CD4-positive, alpha-beta T cell (primary cell): ENCODE results near the gene OIT3. TPM values are rescaled to one million over a fixed set of nuclear protein-coding genes. Genes with fewer than 3 reads are reported as not detected.

Experiments
- ATAC-seq: fragments of 200-7000 bp; cut with Tn5 transposase; one replicate; pipeline ENCODE4 v1.10.0; 2022; ENCODE audit warnings: mild to moderate bottlenecking; ENCODE audit not compliant: poor library complexity
- CTCF ChIA-PET: fragments of 350-600 bp; sonication (Branson Sonifier 250); formaldehyde crosslinking; loops from one replicate; lab custom pipeline; 2021; ENCODE audit warnings: antibody characterized with exemption, inconsistent platforms; lab: Charles Lee
- POLR2A ChIA-PET: fragments of 350-600 bp; sonication (Branson Sonifier 250); formaldehyde crosslinking; loops from one replicate; lab custom pipeline; 2021; ENCODE audit warnings: antibody characterized with exemption, inconsistent platforms; lab: Charles Lee
- DNase-seq, 14 experiments: peaks; one replicate each; pipeline ENCODE4 v3.0.0-alpha.2; 2013 to 2020; ENCODE audit warnings: mixed read lengths in 2 of 14
- H3K27ac ChIP-seq, 2 donors: one replicate each; pipeline versions ENCODE4 v1.5.1 to v1.7.0; 2013; ENCODE audit warnings: low read length in 2 of 2, low read depth in 1 of 2, mild to moderate bottlenecking in 1 of 2
- H3K27me3 ChIP-seq, 2 experiments: 1 replicate in 1 of 2; 2 replicates in 1 of 2; pipeline versions ENCODE4 v1.6.1 to v1.7.0; 2013; ENCODE audit warnings: low read length in 2 of 2, control low read depth in 1 of 2, mild to moderate bottlenecking in 1 of 2, moderate library complexity in 1 of 2; ENCODE audit not compliant: insufficient read depth in 2 of 2, control insufficient read depth in 1 of 2
- H3K36me3 ChIP-seq: one replicate; pipeline ENCODE4 v1.6.1; 2013; ENCODE audit warnings: low read length, control low read depth; ENCODE audit not compliant: insufficient read depth
- H3K4me1 ChIP-seq: one replicate; pipeline ENCODE4 v1.6.1; 2013; ENCODE audit warnings: low read length, control low read depth; ENCODE audit not compliant: insufficient read depth
- H3K4me3 ChIP-seq: one replicate; pipeline ENCODE4 v1.5.1; 2013; ENCODE audit warnings: mild to moderate bottlenecking, low read length, moderate library complexity
- H3K9me3 ChIP-seq, 2 experiments: 1 replicate in 1 of 2; 2 replicates in 1 of 2; pipeline versions ENCODE4 v1.6.1 to v1.7.0; 2013; ENCODE audit warnings: low read length in 2 of 2, mild to moderate bottlenecking in 2 of 2, control low read depth in 1 of 2, moderate library complexity in 1 of 2; ENCODE audit not compliant: control insufficient read depth in 1 of 2, insufficient read depth in 1 of 2
- H3K27ac Mint-ChIP-seq: one replicate; pipeline ENCODE4 v1.8.0; 2020; ENCODE audit warnings: mixed read lengths
- H3K27me3 Mint-ChIP-seq: one replicate; pipeline ENCODE4 v1.8.0; 2021; ENCODE audit warnings: mixed read lengths
- H3K36me3 Mint-ChIP-seq: one replicate; pipeline ENCODE4 v1.8.0; 2021; ENCODE audit warnings: low read depth, mixed read lengths
- H3K4me1 Mint-ChIP-seq: one replicate; pipeline ENCODE4 v1.8.0; 2021; ENCODE audit warnings: low read depth, mixed read lengths
- H3K4me3 Mint-ChIP-seq: one replicate; pipeline ENCODE4 v1.8.0; 2020; ENCODE audit warnings: mild to moderate bottlenecking, mixed read lengths
- H3K9me3 Mint-ChIP-seq: one replicate; pipeline ENCODE4 v1.8.0; 2020; ENCODE audit warnings: mixed read lengths
- intact Hi-C, 2 experiments: fragments of 100-400 bp; cut with DNase I in 1 of 2; cut with micrococcal nuclease in 1 of 2; formaldehyde crosslinking; loops; one replicate each; pipeline versions ENCODE4 v1.15.1 to v1.9.0; 2023 to 2025; cut with DNase I, micrococcal nuclease
- total RNA-seq, 174 experiments: library from RNA in 2 of 174; stranded (reverse) in 2 of 174; gene quantifications; one replicate each; pipeline ENCODE4 v1.2.3 and lab custom pipeline; 2021 to 2026
- TF ChIP-seq, protein P1 (sequence below): fragments of 200-600 bp; IDR thresholded peaks from one replicate; pipeline ENCODE4 v1.8.0; 2022; ENCODE audit warnings: antibody characterized with exemption, mild to moderate bottlenecking

OIT3 gene
- total RNA-seq, 2 experiments from 2014 or later = not detected

- ChIA-PET CTCF (no interaction called here), POLR2A (no interaction called here)
- H3K4me1 Mint-ChIP-seq = no peaks in the 10 kb centered on the region
- H3K4me3 Mint-ChIP-seq = no peak overlapping the region
- H3K36me3 ChIP-seq = no peaks in the 10 kb centered on the region
- H3K4me3 ChIP-seq = no peak overlapping the region
- TF ChIP-seq, protein P1, sequence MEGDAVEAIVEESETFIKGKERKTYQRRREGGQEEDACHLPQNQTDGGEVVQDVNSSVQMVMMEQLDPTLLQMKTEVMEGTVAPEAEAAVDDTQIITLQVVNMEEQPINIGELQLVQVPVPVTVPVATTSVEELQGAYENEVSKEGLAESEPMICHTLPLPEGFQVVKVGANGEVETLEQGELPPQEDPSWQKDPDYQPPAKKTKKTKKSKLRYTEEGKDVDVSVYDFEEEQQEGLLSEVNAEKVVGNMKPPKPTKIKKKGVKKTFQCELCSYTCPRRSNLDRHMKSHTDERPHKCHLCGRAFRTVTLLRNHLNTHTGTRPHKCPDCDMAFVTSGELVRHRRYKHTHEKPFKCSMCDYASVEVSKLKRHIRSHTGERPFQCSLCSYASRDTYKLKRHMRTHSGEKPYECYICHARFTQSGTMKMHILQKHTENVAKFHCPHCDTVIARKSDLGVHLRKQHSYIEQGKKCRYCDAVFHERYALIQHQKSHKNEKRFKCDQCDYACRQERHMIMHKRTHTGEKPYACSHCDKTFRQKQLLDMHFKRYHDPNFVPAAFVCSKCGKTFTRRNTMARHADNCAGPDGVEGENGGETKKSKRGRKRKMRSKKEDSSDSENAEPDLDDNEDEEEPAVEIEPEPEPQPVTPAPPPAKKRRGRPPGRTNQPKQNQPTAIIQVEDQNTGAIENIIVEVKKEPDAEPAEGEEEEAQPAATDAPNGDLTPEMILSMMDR = no peak
- intact Hi-C loops = no loop called here
- no peak overlapping the region for H3K27ac ChIP-seq
- peaks cover 31% of the 10 kb centered on the region for H3K9me3 Mint-ChIP-seq
- H3K9me3 ChIP-seq = peaks cover 20 to 48% of the 10 kb centered on the region in 2 experiments
- ATAC-seq (no peak), DNase-seq (no peak)
- H3K27me3 ChIP-seq = peaks cover 0 to 5% of the 10 kb centered on the region in 2 experiments
- H3K27ac Mint-ChIP-seq = no peak overlapping the region
- no peaks in the 10 kb centered on the region for H3K4me1 ChIP-seq
- peaks cover 18% of the 10 kb centered on the region for H3K36me3 Mint-ChIP-seq
- H3K27me3 Mint-ChIP-seq = peaks cover 25% of the 10 kb centered on the region
Measured at GRCh38 chr10:72976886-72977285, 83.3 kb downstream of the OIT3 start.

GRCh38 chr10:72979709-72980108 lies 86.2 kb downstream of the OIT3 start:
- Mint-ChIP-seq H3K9me3 (peaks cover 37% of the 10 kb centered on the region), H3K27me3 (peaks cover 23% of the 10 kb centered on the region), H3K27ac (no peak overlapping the region), H3K36me3 (peaks cover 18% of the 10 kb centered on the region), H3K4me3 (no peak overlapping the region), H3K4me1 (no peaks in the 10 kb centered on the region)
- ChIA-PET CTCF (no interaction called here), POLR2A (no interaction called here)
- TF ChIP-seq, protein P1 = no peak
- no peaks in the 10 kb centered on the region for H3K36me3 ChIP-seq
- DNase-seq = no peak
- intact Hi-C loops = no loop called here
- H3K4me1 ChIP-seq = no peaks in the 10 kb centered on the region
- H3K4me3 ChIP-seq = no peak overlapping the region
- peaks cover 0 to 5% of the 10 kb centered on the region in 2 experiments for H3K27me3 ChIP-seq
- no peak overlapping the region for H3K27ac ChIP-seq
- H3K9me3 ChIP-seq = peaks cover 28 to 56% of the 10 kb centered on the region in 2 experiments
- ATAC-seq = no peak

DNA sequence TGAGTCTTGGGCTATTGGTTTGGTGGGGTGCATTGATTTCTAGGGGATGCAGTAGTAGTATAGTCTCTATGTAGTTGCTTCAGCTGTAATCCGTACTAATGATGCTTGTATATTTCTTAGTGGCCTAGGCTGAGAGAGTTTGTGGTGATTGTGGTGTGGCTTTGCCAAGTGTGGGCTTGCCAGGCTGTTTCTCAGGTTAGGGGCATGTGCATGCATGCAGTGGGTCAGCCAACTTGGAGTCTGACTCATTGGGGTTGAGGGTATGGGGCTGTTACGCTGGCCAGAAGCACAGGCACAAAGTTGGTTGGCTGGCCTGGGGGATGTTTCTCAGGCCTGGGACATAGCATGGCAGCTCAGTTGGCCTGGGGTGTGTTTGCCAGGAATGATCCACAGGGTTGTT lies 86.8 kb downstream of the OIT3 start:
- TF ChIP-seq, protein P1 = no peak
- H3K9me3 Mint-ChIP-seq = peaks cover 37% of the 10 kb centered on the region

More for the DNA sequence above, 86.8 kb downstream of the OIT3 start:
- Mint-ChIP-seq H3K27ac (no peak overlapping the region), H3K4me3 (no peak overlapping the region), H3K27me3 (peaks cover 20% of the 10 kb centered on the region), H3K36me3 (peaks cover 18% of the 10 kb centered on the region), H3K4me1 (no peaks in the 10 kb centered on the region)
- intact Hi-C loops = no loop called here
- Histone ChIP-seq H3K27me3 (peaks cover 0 to 5% of the 10 kb centered on the region in 2 experiments), H3K9me3 (peaks cover 28 to 52% of the 10 kb centered on the region in 2 experiments), H3K4me1 (no peaks in the 10 kb centered on the region), H3K4me3 (no peak overlapping the region), H3K36me3 (no peaks in the 10 kb centered on the region), H3K27ac (no peak overlapping the region)
- DNase-seq (no peak), ATAC-seq (no peak)
- POLR2A ChIA-PET = no interaction called here
- CTCF ChIA-PET = no interaction called here
